ENCODE measurements around the gene LACRT.
"Not testable (repeated sequence)": the region's sequence is repeated elsewhere in the genome, so short reads cannot be mapped to it uniquely, and the experiment has no call there.

LACRT gene

DNA sequence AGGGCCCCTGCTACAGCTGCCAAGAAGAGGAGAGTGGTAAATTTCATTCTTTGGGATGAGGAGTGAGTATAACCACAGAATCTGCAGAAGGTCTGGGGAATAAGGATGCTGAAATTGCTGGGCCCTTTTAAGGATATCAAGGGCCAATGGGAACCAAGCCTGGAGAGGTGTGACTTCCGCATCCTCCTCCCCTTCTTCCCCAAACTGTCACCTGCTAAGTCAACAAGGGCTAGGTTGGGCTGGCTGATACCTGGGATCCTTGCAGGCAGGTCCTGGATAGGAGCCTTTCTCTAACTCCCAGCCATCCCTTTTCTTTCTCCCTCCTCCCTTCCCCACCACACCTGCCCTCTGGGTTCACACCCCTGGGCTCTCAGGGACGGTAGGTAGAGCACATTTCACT lies at the start of gene LACRT:
LACRT (minus strand) TSS at position 101 of the 400 bp plus-strand sequence; CDS start at position 47, 54 bp downstream.
- no peak within 1 kb of the TSS for H3K4me3 ChIP-seq (ENCODE audit: low read length)
- H3K36me3 ChIP-seq (ENCODE audit: control insufficient read depth, insufficient read depth, low read length): no peaks in the 10 kb centered on the region
- H3K4me1 ChIP-seq (ENCODE audit: control insufficient read depth, insufficient read depth, low read length): no peaks in the 10 kb centered on the region
- H3K27ac ChIP-seq (ENCODE audit: low read depth, low read length): no peak within 1 kb of the TSS
- H3K27me3 ChIP-seq (ENCODE audit: control insufficient read depth, insufficient read depth, low read length): no peaks in the 10 kb centered on the region
- H3K9ac ChIP-seq (ENCODE audit: low read length): no peak within 1 kb of the TSS

DNA sequence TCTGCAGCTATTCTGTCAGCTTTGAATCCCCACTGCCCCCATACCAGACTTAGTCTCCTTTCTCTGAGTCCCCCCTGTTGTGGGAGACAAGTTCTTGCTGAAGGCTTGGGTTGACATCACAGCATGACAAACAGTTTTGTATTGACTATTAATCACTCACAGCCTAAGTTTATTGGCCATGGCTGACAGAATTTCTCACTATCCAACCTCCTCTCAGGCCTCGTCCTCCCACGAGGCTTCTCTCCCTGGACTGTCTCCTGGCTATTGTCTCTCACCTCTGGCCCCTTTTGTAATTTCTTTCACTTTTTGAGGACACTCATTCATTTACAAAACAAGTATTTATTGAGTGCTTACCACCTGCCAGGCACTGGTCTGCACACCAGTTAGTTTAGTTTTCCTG lies 48.7 kb upstream of the LACRT start:
- H3K27me3 ChIP-seq (ENCODE audit: control insufficient read depth, insufficient read depth, low read length): no peaks in the 10 kb centered on the region
- no peak overlapping the region for H3K4me3 ChIP-seq (ENCODE audit: low read length)
- H3K9ac ChIP-seq (ENCODE audit: low read length): no peak overlapping the region
- H3K27ac ChIP-seq (ENCODE audit: low read depth, low read length): no peak overlapping the region
- H3K36me3 ChIP-seq (ENCODE audit: control insufficient read depth, insufficient read depth, low read length): no peaks in the 10 kb centered on the region
- no peaks in the 10 kb centered on the region for H3K4me1 ChIP-seq (ENCODE audit: control insufficient read depth, insufficient read depth, low read length)

- H3K9ac ChIP-seq (ENCODE audit: low read length): no peak overlapping the region
- no peak overlapping the region for H3K4me3 ChIP-seq (ENCODE audit: low read length)
- H3K4me1 ChIP-seq (ENCODE audit: control insufficient read depth, insufficient read depth, low read length): no peaks in the 10 kb centered on the region
- H3K27me3 ChIP-seq (ENCODE audit: control insufficient read depth, insufficient read depth, low read length): no peaks in the 10 kb centered on the region
- no peak overlapping the region for H3K27ac ChIP-seq (ENCODE audit: low read depth, low read length)
- H3K36me3 ChIP-seq (ENCODE audit: control insufficient read depth, insufficient read depth, low read length): no peaks in the 10 kb centered on the region
Measured at GRCh38 chr12:54682674-54683073, 48.0 kb upstream of the LACRT start.

GRCh38 chr12:54680374-54680773 lies 45.7 kb upstream of the LACRT start:
- Histone ChIP-seq H3K4me3 (ENCODE audit: low read length) (no peak overlapping the region), H3K27me3 (ENCODE audit: control insufficient read depth, insufficient read depth, low read length) (no peaks in the 10 kb centered on the region), H3K4me1 (ENCODE audit: control insufficient read depth, insufficient read depth, low read length) (no peaks in the 10 kb centered on the region), H3K36me3 (ENCODE audit: control insufficient read depth, insufficient read depth, low read length) (no peaks in the 10 kb centered on the region), H3K27ac (ENCODE audit: low read depth, low read length) (no peak overlapping the region), H3K9ac (ENCODE audit: low read length) (no peak overlapping the region)

- Histone ChIP-seq H3K4me3 (ENCODE audit: low read length) (no peak overlapping the region), H3K9ac (ENCODE audit: low read length) (no peak overlapping the region), H3K27ac (ENCODE audit: low read depth, low read length) (no peak overlapping the region), H3K4me1 (ENCODE audit: control insufficient read depth, insufficient read depth, low read length) (no peaks in the 10 kb centered on the region), H3K27me3 (ENCODE audit: control insufficient read depth, insufficient read depth, low read length) (no peaks in the 10 kb centered on the region), H3K36me3 (ENCODE audit: control insufficient read depth, insufficient read depth, low read length) (no peaks in the 10 kb centered on the region)
Measured at GRCh38 chr12:54678131-54678530, 43.4 kb upstream of the LACRT start.

DNA sequence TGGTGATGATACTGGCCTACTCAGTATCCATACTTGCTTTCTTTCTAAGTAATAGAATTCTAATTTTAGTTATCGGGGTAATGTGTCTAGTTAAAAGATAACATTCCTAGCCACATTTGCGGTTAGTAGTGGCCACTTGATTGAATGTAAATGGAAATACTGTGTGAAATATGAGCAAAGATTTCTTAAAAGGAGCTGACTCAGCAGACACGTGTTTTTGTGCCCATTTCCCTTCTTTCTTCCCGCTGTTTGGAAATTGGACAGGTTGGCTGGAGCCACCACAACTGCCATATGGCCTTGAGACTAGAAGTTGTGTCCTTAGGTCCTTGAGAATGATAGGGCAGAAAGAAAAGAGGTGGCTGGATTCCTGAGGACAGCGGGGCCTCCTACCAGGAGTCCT lies 33.2 kb upstream of the LACRT start:
- no peak overlapping the region for H3K27ac ChIP-seq (ENCODE audit: low read depth, low read length)

GRCh38 chr12:54666008-54666407 lies 31.3 kb upstream of the LACRT start:
- Histone ChIP-seq H3K4me1 (ENCODE audit: control insufficient read depth, insufficient read depth, low read length) (no peaks in the 10 kb centered on the region), H3K36me3 (ENCODE audit: control insufficient read depth, insufficient read depth, low read length) (no peaks in the 10 kb centered on the region), H3K27ac (ENCODE audit: low read depth, low read length) (no peak overlapping the region), H3K9ac (ENCODE audit: low read length) (no peak overlapping the region), H3K4me3 (ENCODE audit: low read length) (no peak overlapping the region), H3K27me3 (ENCODE audit: control insufficient read depth, insufficient read depth, low read length) (no peaks in the 10 kb centered on the region)

More for the DNA sequence above, 33.2 kb upstream of the LACRT start:
- no peaks in the 10 kb centered on the region for H3K4me1 ChIP-seq (ENCODE audit: control insufficient read depth, insufficient read depth, low read length)
- H3K4me3 ChIP-seq (ENCODE audit: low read length): no peak overlapping the region
- H3K9ac ChIP-seq (ENCODE audit: low read length): no peak overlapping the region
- H3K36me3 ChIP-seq (ENCODE audit: control insufficient read depth, insufficient read depth, low read length): no peaks in the 10 kb centered on the region
- no peaks in the 10 kb centered on the region for H3K27me3 ChIP-seq (ENCODE audit: control insufficient read depth, insufficient read depth, low read length)

GRCh38 chr12:54665022-54665635 lies 30.4 kb upstream of the LACRT start:
- H3K4me1 ChIP-seq (ENCODE audit: control insufficient read depth, insufficient read depth, low read length); H3K27ac ChIP-seq (ENCODE audit: low read depth, low read length); H3K27me3 ChIP-seq (ENCODE audit: control insufficient read depth, insufficient read depth, low read length); H3K9ac ChIP-seq (ENCODE audit: low read length); H3K4me3 ChIP-seq (ENCODE audit: low read length); H3K36me3 ChIP-seq (ENCODE audit: control insufficient read depth, insufficient read depth, low read length): not testable (repeated sequence)

GRCh38 chr12:54663603-54664002 lies 28.9 kb upstream of the LACRT start:
- Histone ChIP-seq H3K9ac (ENCODE audit: low read length) (no peak overlapping the region), H3K4me3 (ENCODE audit: low read length) (no peak overlapping the region), H3K27ac (ENCODE audit: low read depth, low read length) (no peak overlapping the region), H3K27me3 (ENCODE audit: control insufficient read depth, insufficient read depth, low read length) (no peaks in the 10 kb centered on the region), H3K36me3 (ENCODE audit: control insufficient read depth, insufficient read depth, low read length) (no peaks in the 10 kb centered on the region), H3K4me1 (ENCODE audit: control insufficient read depth, insufficient read depth, low read length) (no peaks in the 10 kb centered on the region)

- Histone ChIP-seq H3K27ac (ENCODE audit: low read depth, low read length) (no peak overlapping the region), H3K36me3 (ENCODE audit: control insufficient read depth, insufficient read depth, low read length) (no peaks in the 10 kb centered on the region), H3K4me3 (ENCODE audit: low read length) (no peak overlapping the region), H3K27me3 (ENCODE audit: control insufficient read depth, insufficient read depth, low read length) (no peaks in the 10 kb centered on the region), H3K4me1 (ENCODE audit: control insufficient read depth, insufficient read depth, low read length) (no peaks in the 10 kb centered on the region), H3K9ac (ENCODE audit: low read length) (no peak overlapping the region)
Measured at GRCh38 chr12:54662026-54662425, 27.3 kb upstream of the LACRT start.

DNA sequence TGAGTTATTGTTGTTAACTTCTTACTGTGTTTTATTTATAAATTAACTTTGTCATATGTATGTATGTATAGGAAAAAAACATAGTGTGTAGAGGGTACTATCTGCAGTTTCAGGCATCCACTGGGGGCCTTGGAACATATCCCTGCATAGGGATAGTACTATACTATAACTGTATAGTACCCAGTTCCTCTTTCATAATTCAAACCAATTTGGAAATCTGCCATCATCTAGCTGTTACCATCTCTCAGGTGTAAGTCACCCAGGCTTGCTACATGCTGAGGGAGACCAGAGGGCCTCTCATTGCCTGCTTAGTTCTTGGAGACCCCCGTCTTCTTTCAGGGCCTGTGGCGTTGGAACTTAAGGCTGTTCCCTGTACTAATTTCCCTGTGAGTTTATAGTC lies 26.4 kb upstream of the LACRT start:
- H3K27me3 ChIP-seq (ENCODE audit: control insufficient read depth, insufficient read depth, low read length): no peaks in the 10 kb centered on the region
- H3K27ac ChIP-seq (ENCODE audit: low read depth, low read length): no peak overlapping the region
- no peaks in the 10 kb centered on the region for H3K4me1 ChIP-seq (ENCODE audit: control insufficient read depth, insufficient read depth, low read length)
- H3K9ac ChIP-seq (ENCODE audit: low read length): no peak overlapping the region
- H3K4me3 ChIP-seq (ENCODE audit: low read length): no peak overlapping the region
- H3K36me3 ChIP-seq (ENCODE audit: control insufficient read depth, insufficient read depth, low read length): no peaks in the 10 kb centered on the region

DNA sequence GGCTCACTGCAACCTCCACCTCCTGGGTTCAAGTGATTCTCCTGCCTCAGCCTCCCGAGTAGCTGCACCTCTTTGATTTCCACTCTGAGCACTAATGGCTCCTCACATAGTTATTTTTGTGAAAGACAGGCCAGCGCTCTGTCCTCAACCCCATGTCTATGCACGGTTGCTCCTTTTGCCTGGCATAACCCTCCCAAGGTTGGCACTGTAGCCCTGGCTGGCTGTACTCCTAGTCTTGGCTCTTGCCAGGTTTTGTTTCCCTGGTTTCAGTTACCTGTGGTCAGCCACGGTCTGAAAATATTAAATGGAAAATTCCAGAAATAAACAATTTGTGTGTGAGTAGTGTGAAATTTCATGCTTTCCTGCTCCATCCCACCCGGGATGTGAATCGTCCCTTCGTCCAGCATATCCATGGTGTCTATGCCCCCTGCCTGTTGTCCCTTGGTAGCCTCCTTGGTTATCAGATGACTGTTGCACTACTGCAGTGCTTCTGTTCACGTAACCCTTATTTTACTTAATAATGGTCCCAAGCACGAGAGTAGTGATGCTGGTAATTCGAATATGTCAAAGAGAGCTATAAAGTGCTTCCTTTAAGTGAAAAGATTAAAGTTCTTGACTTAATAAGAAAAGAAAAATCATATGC lies 25.7 kb upstream of the LACRT start:
- H3K27me3 ChIP-seq (ENCODE audit: control insufficient read depth, insufficient read depth, low read length): no peaks in the 10 kb centered on the region
- H3K27ac ChIP-seq (ENCODE audit: low read depth, low read length): no peak overlapping the region
- no peaks in the 10 kb centered on the region for H3K36me3 ChIP-seq (ENCODE audit: control insufficient read depth, insufficient read depth, low read length)
- no peak overlapping the region for H3K9ac ChIP-seq (ENCODE audit: low read length)
- H3K4me1 ChIP-seq (ENCODE audit: control insufficient read depth, insufficient read depth, low read length): no peaks in the 10 kb centered on the region
- H3K4me3 ChIP-seq (ENCODE audit: low read length): no peak overlapping the region
